Lower lobe of right lung (tissue), 2 donors: Measurements from ENCODE around the gene DRD2. TPM values are rescaled to one million over a fixed set of nuclear protein-coding genes. Genes with fewer than 3 reads are reported as not detected.

Experiments used
- ATAC-seq, 2 donors: fragments of 200-7000 bp; cut with Tn5 transposase; one replicate each; pipeline ENCODE4 v1.9.1; 2020 to 2022; ENCODE audit warnings: mild to moderate bottlenecking in 2 of 2, moderate library complexity in 2 of 2
- DNase-seq: peaks from one replicate; pipeline ENCODE4 v3.0.0-alpha.2; 2020
- H3K27ac ChIP-seq: fragments of 200-600 bp; one replicate; pipeline ENCODE4 v1.8.0; 2022
- H3K27me3 ChIP-seq: fragments of 200-600 bp; one replicate; pipeline ENCODE4 v1.8.0; 2022; ENCODE audit warnings: low read depth
- H3K36me3 ChIP-seq: fragments of 200-600 bp; one replicate; pipeline ENCODE4 v1.8.0; 2022; ENCODE audit warnings: mild to moderate bottlenecking
- H3K4me1 ChIP-seq: fragments of 200-600 bp; one replicate; pipeline ENCODE4 v1.8.0; 2022
- H3K4me3 ChIP-seq: fragments of 200-600 bp; one replicate; pipeline ENCODE4 v1.8.0; 2022; ENCODE audit warnings: mild to moderate bottlenecking
- H3K9me3 ChIP-seq: fragments of 200-600 bp; one replicate; pipeline ENCODE4 v1.8.0; 2022
- CTCF ChIP-seq: fragments of 200-600 bp; IDR thresholded peaks from one replicate; pipeline ENCODE4 v1.8.0; 2022; ENCODE audit warnings: antibody characterized with exemption, mild to moderate bottlenecking
- intact Hi-C: fragments of 100-400 bp; cut with DNase I; formaldehyde crosslinking; loops from one replicate; pipeline ENCODE4 v1.11.0; 2022
- total RNA-seq: library from RNA; stranded (reverse); fragmentation: NEBNext Ultra II Directional; extraction: Animal tissue kit (Norgen Biotek cat#: 25700); gene quantifications from one replicate; pipeline ENCODE4 v1.2.1, GENCODE V29; 2021
- donor health status: DM: no; HTN: yes; CAD: no; lungs with severe emphysema.

Gene DRD2
- total RNA-seq, 1 donor from 2014 or later, result not detected

DNA sequence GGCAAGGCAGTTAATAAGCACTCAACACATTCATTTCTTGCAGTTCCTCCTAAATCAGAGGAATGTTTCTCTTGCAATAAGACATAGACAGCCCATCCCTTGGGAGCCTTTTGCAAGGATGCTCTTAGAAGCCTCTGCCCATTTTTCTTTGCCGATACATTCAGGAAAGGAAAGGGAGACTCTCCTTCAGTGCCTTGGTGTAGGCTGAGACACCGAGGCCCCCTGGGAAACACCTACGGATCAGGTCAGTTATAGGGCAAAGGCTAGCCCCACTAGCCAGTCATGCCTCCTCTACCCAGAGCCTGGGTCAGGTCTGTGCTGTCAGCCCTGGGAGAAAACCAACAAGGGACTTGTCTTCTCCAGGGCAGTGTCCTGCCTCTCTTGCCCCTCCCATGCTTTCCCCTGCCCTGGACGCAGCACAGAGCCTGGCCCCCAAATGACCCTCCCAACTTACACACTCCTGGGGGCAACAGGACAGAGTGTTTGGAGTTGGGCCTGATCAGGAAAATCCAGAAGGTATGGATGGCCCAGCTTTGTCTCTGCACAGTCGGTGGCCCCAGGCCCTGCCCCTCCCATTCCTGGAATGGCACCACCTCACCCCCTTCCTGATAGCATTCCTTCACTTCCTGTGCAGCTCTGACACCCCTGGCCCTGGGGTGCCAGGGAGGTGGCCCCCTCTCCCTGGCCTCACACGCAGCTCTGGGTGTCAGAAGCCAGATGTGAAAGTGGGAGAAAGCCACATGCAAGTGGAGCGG lies 69.3 kb downstream of the DRD2 start:
- intact Hi-C loops, result no loop called here
- no peak overlapping the region for H3K4me3 ChIP-seq
- ATAC-seq, result no peak
- no peak overlapping the region for H3K27ac ChIP-seq
- H3K36me3 ChIP-seq, result no peaks in the 10 kb centered on the region
- no peaks in the 10 kb centered on the region for H3K4me1 ChIP-seq
- no peak for TF ChIP-seq CTCF
- no peaks in the 10 kb centered on the region for H3K27me3 ChIP-seq
- no peak for DNase-seq
- H3K9me3 ChIP-seq, result no peaks in the 10 kb centered on the region

- no peak overlapping the region for H3K4me3 ChIP-seq
- DNase-seq, result no peak
- no peak for ATAC-seq
- no peak for TF ChIP-seq CTCF
- H3K4me1 ChIP-seq, result no peaks in the 10 kb centered on the region
- H3K27ac ChIP-seq, result no peak overlapping the region
- no peaks in the 10 kb centered on the region for H3K36me3 ChIP-seq
- H3K9me3 ChIP-seq, result no peaks in the 10 kb centered on the region
- intact Hi-C loops, result no loop called here
- no peaks in the 10 kb centered on the region for H3K27me3 ChIP-seq
Observed at GRCh38 chr11:113404859-113405430, 70.3 kb downstream of the DRD2 start.

DNA sequence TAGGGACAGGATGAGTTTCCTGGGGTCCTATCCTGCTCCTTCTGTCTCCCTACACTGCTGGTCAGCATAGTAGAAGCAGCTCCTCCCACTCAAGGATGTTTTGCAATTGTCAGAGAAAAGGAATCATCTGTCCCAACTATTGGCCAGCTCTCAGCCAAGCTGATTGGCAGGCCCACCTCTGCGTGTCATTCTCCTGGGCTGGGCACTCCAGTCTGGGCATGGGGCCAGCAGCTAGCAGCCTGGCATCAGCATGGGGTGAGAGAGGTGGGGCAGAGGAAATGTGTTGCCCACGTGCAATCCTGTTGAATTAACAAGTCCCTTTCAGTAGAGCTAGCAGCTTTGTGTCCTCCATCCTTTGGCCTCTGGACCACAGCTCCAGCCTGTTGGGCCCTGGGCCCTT lies 73.5 kb downstream of the DRD2 start:
- Histone ChIP-seq H3K36me3 (no peaks in the 10 kb centered on the region), H3K27ac (no peak overlapping the region), H3K4me1 (no peaks in the 10 kb centered on the region), H3K27me3 (no peaks in the 10 kb centered on the region), H3K9me3 (no peaks in the 10 kb centered on the region), H3K4me3 (no peak overlapping the region)
- DNase-seq (peak; percentile 80), ATAC-seq (peak; percentile 79 to 82)
- intact Hi-C loops, result no loop called here
- no peak for TF ChIP-seq CTCF

DNA sequence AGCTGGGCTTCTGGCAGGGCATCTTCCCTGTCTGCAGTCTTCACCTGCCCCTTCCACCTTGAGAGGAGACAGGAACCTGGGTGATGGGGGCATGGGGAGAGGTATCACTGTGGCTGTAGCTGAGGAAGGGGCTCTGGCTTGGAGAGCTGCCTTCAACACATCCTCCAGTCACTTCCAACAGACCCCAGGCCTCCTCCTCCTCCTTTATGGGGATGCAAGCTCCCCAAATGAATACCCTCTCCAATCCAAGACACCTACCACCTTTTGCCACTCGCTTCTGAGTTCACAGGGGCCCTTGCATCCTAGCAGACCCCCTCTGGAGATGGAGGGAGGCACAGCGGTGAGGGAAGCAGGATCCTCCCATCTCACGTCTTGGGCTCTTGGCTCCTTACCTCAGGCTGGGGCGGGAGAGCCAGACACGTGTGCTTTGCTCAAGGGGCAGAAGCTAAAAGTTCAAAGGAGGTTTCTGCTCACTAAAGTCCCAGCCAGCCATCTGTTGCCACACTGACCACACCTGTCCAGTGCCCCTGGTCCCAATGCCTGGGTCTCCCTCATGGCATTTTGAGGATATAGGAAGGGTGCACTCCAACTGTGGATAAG lies 74.5 kb downstream of the DRD2 start:
- intact Hi-C loops, result no loop called here
- no peaks in the 10 kb centered on the region for H3K4me1 ChIP-seq
- H3K9me3 ChIP-seq, result no peaks in the 10 kb centered on the region
- no peaks in the 10 kb centered on the region for H3K36me3 ChIP-seq
- no peak overlapping the region for H3K27ac ChIP-seq
- H3K27me3 ChIP-seq, result no peaks in the 10 kb centered on the region
- DNase-seq (no peak), ATAC-seq (no peak)
- no peak overlapping the region for H3K4me3 ChIP-seq
- no peak for TF ChIP-seq CTCF

GRCh38 chr11:113398669-113399430 lies 76.3 kb downstream of the DRD2 start:
- no peak for TF ChIP-seq CTCF
- intact Hi-C loops, result no loop called here
- DNase-seq, result no peak

More at GRCh38 chr11:113398669-113399430, 76.3 kb downstream of the DRD2 start:
- no peaks in the 10 kb centered on the region for H3K36me3 ChIP-seq
- H3K9me3 ChIP-seq, result no peaks in the 10 kb centered on the region
- no peaks in the 10 kb centered on the region for H3K27me3 ChIP-seq
- no peaks in the 10 kb centered on the region for H3K4me1 ChIP-seq
- H3K27ac ChIP-seq, result no peak overlapping the region
- no peak for ATAC-seq
- no peak overlapping the region for H3K4me3 ChIP-seq
